H7 (cell line): ENCODE results near the gene RBM20. TPM values are rescaled to one million over a fixed set of nuclear protein-coding genes. Genes with fewer than 3 reads are reported as not detected.
"Not testable (repeated sequence)": the region's sequence is repeated elsewhere in the genome, so short reads cannot be mapped to it uniquely, and the experiment has no call there.

Source experiments
- DNase-seq: peaks from one replicate; pipeline ENCODE4 v3.0.0; 2012
- H3K27me3 ChIP-seq: 2 replicates; pipeline ENCODE4 v1.6.0; 2011; ENCODE audit warnings: mild to moderate bottlenecking, low read length; ENCODE audit not compliant: control insufficient read depth, insufficient read depth
- H3K36me3 ChIP-seq: replicated peaks from 2 replicates; pipeline ENCODE4 v1.5.1; 2011; ENCODE audit warnings: low read length; ENCODE audit not compliant: control insufficient read depth, insufficient read depth
- H3K4me3 ChIP-seq: 2 replicates; pipeline ENCODE4 v1.5.1; 2011; ENCODE audit warnings: low read depth, mild to moderate bottlenecking, control low read depth, low read length, moderate library complexity; ENCODE audit not compliant: insufficient read depth
- total RNA-seq: library from RNA; depleted of rRNA; stranded (reverse); fragments of >200 nt; shearing (Covaris generic); gene quantifications from 2 replicates; pipeline ENCODE4 v1.2.3, GENCODE V29; 2014

Gene RBM20
- total RNA-seq, 1 experiment from 2014 or later = 0.52 TPM

DNA sequence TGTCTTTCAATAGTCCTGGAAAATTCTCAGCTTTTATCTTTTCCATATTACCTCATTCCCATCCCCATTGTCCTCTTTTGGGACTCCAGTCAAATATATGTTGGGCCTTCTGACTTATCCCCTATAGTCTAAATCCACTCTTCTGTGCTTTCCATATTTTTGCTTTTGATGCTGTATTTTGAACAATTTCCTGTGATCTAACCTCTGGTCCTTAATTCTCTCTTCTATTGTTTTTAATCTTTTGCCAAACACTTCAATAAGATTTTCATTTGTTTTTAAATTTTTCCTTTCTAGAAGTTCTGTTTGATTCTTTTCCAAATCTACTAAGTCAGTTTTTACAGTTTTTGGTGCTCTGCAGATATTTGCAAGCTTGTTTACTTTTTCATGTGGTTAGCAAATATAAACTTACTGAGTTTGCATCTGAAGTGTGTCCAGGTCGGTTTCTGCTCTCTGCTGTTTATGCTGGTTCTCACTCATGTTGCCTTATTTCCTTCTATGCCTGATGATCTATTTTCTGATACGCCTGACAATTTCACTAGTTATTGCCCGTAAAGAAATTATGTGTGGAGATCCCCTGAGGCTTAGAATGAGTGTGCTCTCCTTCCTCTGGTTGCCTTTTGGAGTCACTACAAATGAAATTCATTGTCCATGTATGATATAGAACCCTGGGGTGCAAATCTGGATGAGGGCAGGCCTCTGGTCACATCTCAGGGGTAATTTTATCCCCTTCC is 110.4 kb downstream of the RBM20 start:
- no peak for DNase-seq
- no peaks in the 10 kb centered on the region for H3K27me3 ChIP-seq
- H3K36me3 ChIP-seq = no peaks in the 10 kb centered on the region

DNA sequence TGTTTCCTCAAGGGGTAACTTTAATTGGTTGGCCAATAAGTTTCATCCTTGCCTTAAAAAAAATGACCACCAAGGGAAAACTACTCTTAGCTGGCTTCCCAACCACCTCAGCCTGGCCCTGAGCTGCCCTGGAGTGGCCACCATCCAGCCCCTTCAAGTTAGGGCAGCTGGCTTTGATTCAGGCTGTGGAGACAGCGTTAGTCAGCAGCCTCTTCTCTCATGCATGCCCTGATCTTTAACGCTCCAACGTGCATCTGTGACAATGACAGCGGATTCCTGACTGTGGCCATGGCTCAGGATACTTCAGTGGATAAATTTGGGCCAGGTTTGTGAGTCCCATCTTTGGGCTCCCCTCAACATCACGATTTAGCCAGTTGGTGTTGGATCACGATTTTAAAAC is 111.6 kb downstream of the RBM20 start:
- no peak for DNase-seq
- Histone ChIP-seq H3K27me3 (no peaks in the 10 kb centered on the region), H3K36me3 (no peaks in the 10 kb centered on the region), H3K4me3 (no peak overlapping the region)

More for the DNA sequence above, 110.4 kb downstream of the RBM20 start:
- no peak overlapping the region for H3K4me3 ChIP-seq

DNA sequence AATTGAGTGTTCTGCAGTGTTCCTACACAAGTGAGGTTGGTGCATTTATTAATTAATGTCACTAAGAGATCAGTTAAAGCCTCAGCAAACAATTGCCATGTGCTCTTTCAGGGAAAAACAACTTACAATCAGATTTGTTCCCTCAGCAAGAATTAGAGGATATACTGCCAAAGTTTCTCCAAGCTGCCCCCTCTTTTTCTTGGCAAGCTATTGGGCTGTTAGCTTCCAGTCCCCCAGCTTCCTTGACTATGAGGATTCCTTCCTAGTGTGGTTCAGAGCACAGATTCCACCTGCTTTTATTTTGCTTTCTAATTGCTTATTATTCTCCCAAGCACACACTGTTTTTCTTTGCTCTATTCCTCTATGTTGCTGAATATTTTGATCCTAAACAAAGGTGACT is 112.7 kb downstream of the RBM20 start:
- no peak overlapping the region for H3K4me3 ChIP-seq
- no peaks in the 10 kb centered on the region for H3K36me3 ChIP-seq
- no peak for DNase-seq
- no peaks in the 10 kb centered on the region for H3K27me3 ChIP-seq

DNA sequence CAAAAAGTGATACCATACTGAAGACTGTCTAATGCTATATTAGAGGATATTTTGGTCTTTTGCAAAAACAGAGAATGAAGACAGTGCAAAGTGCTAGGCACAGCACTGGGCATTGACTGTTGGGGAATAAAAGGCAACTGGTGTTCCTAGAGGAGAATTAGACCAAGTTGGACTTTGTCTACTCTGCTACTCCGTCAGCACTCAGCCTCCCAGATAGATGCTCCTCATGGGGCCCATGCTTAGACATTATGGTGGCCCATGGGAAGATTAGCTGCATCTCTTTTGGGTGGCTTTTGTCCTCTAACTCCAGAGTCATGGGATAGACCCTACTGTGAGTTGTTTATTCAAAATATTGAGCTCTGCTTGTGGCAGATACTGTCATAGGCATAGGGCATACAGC is 113.5 kb downstream of the RBM20 start:
- no peaks in the 10 kb centered on the region for H3K27me3 ChIP-seq
- H3K36me3 ChIP-seq = no peaks in the 10 kb centered on the region
- DNase-seq = no peak
- no peak overlapping the region for H3K4me3 ChIP-seq

DNA sequence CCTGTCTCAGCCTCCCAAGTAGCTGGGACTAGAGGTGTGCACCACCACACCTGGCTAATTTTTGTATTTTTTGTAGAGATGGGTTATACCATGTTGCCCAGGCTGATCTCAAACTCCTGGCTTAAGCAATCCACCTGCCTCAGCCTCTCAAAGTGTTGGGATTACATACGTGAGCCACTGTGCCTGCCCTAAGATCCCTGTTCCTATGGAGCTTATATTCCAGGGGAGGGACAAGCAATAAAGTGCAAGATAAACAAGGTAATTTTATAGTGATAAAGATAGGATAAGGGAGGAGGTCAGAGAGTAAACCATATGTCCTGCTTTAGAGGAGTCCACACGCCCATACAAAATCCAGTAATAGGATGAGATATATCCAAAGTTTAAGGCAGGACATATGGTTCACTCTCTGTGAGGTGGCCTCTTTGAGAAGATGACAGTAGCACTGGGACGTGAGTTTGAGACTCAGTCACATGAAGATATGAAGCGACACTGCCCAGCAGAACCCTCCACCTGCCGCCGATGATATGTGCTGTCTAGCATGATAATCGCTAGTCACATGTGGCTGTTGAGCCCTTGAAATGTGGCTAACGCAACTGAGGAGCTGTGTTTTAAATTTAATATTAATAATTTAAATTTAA is 114.1 kb downstream of the RBM20 start:
- H3K4me3 ChIP-seq = no peak overlapping the region
- H3K27me3 ChIP-seq = no peaks in the 10 kb centered on the region
- DNase-seq = no peak
- H3K36me3 ChIP-seq = no peaks in the 10 kb centered on the region

DNA sequence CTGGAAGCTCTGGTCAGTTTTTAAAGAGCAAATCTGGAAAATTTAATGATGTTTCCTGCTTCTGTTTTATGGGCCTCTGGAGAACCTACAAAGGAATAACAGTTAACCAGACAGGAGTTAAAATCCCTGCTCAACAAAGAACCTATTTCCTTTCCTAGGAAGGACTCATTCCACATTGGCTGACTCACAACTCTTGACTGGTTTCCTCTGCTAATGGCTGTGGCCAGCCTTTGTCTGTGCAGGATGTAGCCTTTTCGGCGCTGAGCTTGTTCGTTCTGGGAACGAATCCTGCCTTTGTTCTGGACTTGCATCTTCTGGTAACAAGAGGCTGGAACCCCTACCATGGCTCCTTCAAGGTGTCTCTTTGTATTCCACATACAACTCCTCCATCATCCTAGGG is 114.8 kb downstream of the RBM20 start:
- no peak for DNase-seq
- Histone ChIP-seq H3K4me3 (no peak overlapping the region), H3K36me3 (no peaks in the 10 kb centered on the region), H3K27me3 (no peaks in the 10 kb centered on the region)

DNA sequence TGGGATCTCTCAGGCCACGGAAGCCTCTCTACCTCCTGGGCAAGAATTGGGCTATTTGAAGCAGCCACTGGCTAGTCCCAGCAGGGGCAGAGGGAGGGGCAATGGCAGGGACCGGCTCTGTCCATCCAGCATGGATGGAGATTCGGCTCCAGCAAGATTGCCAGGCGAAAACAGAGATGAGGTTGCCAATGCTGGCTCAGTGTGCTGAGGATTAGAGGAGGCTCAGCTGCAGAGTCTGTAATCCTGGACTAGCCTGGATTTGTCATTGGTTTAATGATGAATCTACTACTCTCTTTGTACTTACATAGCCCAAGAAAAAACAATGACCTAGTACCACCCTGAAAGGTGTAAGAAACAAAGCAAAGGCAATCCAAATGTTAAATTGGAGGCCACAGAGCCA is 115.4 kb downstream of the RBM20 start:
- H3K4me3 ChIP-seq = no peak overlapping the region
- no peak for DNase-seq
- no peaks in the 10 kb centered on the region for H3K36me3 ChIP-seq
- H3K27me3 ChIP-seq = no peaks in the 10 kb centered on the region

DNA sequence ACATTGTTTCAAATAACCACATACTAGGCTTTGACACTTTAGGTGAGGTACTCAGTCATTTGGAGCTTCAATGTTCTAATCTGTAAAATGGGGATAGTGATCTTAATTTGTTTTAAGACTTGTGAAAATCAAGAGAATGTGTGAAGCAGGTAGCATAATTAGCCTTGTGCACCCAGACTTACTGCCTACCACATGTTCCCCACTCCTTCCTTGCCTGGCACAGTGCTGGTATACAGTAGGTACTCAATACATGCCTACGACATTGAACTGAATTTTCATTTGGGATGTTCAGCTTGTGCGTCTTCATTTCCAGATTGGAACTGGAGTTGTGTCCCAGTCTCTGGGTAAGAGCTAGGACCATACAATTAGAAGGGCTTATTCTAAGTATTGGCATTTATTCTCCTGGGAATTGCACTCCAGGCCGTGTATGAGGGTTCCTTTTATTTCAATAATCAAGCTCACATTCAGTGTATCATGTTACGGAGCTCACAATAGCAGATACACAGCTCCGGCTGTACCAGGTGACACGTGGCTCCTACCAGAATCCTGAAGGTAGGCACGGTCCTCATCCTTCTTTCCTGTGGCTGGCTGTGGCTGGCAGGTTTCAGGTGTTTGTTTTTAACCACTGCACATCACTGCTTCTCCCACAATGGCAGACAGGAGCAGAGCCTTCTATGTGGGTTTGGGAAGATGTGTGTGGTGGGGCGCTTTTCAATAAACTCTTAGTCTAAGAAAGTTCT is 118.1 kb downstream of the RBM20 start:
- Histone ChIP-seq H3K4me3 (no peak overlapping the region), H3K27me3 (no peaks in the 10 kb centered on the region), H3K36me3 (no peaks in the 10 kb centered on the region)
- DNase-seq = no peak

DNA sequence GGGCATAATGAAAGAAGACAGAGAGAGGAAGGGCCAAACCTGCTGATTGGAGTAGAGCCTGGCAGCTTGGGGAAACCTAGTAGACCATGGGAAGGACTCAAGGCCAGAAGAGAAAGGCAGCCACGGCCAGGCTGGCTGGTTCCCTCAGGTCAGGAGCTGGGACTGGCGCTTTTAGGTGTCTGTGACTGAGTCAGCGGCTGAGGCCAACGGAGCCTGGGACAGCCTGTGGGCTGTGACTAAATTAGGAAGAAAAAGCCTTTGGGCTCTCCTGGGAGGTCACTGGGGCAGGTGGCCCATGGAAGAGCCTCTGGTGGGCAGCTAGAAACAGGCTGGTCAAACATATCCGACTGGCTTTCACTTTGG is 118.7 kb downstream of the RBM20 start:
- DNase-seq = no peak
- H3K36me3 ChIP-seq = no peaks in the 10 kb centered on the region
- no peak overlapping the region for H3K4me3 ChIP-seq
- H3K27me3 ChIP-seq = no peaks in the 10 kb centered on the region

DNA sequence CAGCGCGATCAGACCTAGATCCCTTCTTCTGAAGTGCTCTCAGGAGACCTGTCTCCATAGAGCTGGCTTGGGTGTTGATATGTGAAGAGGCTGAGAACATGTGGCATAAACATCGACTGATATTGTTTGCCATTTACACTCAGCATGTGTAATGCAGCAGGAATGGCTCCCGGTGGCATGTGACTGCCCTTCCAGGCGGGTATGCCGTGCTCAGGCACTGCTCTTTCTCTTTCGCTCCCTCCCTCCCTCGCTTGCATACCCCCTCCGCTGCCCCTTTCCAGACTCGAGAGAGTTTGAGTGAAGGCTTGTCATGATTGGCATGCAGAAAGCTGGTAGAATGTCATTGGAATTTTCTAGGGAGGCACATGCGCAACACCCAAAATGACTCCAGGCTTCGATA is 120.2 kb downstream of the RBM20 start:
- Histone ChIP-seq H3K36me3 (no peaks in the 10 kb centered on the region), H3K4me3 (no peak overlapping the region), H3K27me3 (no peaks in the 10 kb centered on the region)
- DNase-seq = no peak

DNA sequence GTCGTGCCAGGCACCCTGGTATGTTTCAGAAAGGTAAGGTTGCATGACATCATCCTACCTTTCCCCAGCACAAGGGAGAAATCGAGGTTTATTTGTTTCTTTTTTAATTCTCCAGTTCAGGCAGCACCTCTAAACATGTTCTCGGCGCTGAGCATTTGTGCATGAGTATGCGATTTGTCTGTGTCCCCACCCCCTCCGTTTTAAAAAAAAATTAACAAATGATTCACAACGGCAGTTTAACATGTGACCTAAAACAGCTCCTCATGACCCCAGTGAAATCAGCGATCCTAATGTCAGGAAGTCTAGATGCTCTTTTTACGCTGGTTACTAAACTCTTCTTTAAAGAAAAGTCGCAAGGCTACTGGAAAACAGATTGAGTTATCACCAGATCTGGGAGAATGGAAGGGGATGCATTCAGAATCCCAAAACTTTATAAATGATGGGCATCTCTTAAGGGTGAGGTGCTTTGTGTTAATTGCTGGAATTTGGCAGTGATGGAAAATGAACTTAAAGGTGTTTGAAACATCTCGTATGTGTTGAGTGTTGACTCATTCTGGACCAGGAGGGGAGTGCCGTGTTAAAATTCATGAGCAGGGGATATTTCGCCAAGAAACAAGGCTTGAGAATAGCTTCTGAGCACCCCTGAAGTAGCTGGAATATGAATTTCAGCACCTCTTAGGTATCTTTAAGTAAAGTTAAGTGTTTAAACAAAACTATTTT is 120.8 kb downstream of the RBM20 start:
- DNase-seq = no peak
- Histone ChIP-seq H3K36me3 (no peaks in the 10 kb centered on the region), H3K4me3 (no peak overlapping the region), H3K27me3 (no peaks in the 10 kb centered on the region)

DNA sequence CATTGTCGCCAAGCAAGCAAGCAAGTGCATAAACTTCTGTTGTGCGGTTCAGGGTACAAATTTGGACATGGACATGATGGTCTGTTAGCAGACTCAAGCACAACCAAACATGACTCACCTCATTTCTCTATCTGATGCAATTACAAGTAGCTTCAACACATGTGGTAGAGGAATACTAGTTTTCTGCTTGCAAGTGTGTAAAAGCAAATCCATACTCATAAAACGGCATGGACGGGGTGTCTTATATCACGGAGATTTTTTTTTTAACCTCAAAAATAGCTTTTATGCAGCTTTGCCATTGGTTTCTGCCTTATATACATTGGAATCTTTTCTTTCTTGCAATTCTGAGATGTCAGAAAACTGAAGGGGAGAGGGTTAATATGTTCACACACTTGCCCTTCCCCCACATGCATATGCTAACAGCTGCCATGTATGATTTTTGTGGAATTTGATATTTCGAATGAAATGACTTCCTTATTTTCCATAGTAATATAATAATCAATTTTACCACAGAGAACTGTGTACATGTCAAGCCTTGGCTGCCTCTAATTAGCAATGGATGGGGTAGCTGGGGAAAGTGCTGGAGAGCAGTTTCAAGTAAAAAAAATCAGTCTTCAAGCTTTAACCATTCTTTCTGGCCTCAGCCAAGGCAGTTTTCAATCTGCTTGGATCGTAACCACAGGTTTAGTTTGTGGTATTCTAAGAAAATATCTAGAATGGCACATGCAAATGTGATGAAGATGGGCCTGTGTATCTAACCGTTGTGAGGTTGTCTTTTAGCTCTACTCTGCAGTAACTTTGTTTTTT is 121.6 kb downstream of the RBM20 start:
- Histone ChIP-seq H3K27me3 (no peaks in the 10 kb centered on the region), H3K4me3 (no peak overlapping the region), H3K36me3 (no peaks in the 10 kb centered on the region)
- DNase-seq = no peak

DNA sequence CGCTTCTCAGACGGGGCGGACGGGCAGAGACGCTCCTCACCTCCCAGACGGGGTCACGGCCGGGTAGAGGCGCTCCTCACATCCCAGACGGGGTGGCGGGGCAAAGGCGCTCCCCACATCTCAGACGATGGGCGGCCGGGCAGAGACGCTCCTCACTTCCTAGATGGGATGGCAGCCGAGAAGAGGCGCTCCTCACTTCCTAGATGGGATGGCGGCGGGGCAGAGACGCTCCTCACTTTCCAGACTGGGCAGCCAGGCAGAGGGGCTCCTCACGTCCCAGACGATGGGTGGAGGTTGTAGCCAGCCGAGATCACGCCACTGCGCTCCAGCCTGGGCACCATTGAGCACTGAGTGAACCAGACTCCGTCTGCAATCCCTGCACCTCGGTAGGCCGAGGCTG is 123.5 kb downstream of the RBM20 start:
- not testable (repeated sequence) for H3K27me3 ChIP-seq, DNase-seq, H3K36me3 ChIP-seq, H3K4me3 ChIP-seq

DNA sequence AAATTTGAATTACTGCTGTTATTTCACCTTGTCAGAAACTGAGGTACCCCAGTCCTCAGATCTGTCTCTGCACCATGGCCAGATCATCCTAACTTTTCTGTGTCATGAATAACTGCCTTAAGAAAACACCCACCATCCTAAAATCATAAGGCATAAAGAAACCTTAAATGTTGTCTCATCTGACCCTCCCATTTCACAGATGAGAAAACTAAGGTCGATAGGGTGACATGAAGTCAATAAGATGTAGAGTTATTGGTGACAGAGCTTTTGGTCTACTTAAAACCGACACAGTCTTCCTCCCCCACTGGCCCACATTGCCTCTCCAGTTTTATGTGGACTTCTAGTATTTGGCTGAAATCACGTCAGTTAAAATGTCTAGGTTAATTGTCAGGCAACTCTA is 126.1 kb downstream of the RBM20 start:
- H3K36me3 ChIP-seq = no peaks in the 10 kb centered on the region
- DNase-seq = no peak
- no peaks in the 10 kb centered on the region for H3K27me3 ChIP-seq
- no peak overlapping the region for H3K4me3 ChIP-seq
